Esophagus squamous epithelium (tissue), 4 donors: Measurements from ENCODE around the gene KMT5B.

ENCODE experiments used
- CTCF ChIP-seq, 6 experiments: fragments of 450-650 bp in 4 of 6; fragments of 200-600 bp in 2 of 6; sonication (generic) in 2 of 6; IDR thresholded peaks; one replicate each; pipeline ENCODE4 v1.5.1; 2016 to 2019; ENCODE audit warnings: antibody characterized with exemption in 6 of 6, mild to moderate bottlenecking in 4 of 6, moderate library complexity in 4 of 6
- POLR2A ChIP-seq, 4 donors: fragments of 450-650 bp; IDR thresholded peaks; one replicate each; pipeline ENCODE4 v1.6.1; 2017; ENCODE audit warnings: antibody characterized with exemption in 4 of 4, mild to moderate bottlenecking in 4 of 4, moderate library complexity in 3 of 4

- TF ChIP-seq CTCF (IDR thresholded peaks at IDR 0.05) = no peak
- no peak for TF ChIP-seq POLR2A (IDR thresholded peaks at IDR 0.05)
Measured at GRCh38 chr11:68223275-68223674, 10.2 kb upstream of the KMT5B start.
